Liver (tissue), 9 donors: ENCODE measurements around the gene HIPK2. TPM values are rescaled to one million over a fixed set of nuclear protein-coding genes. Genes with fewer than 3 reads are reported as not detected.
A peak's percentile ranks its signal among the peaks of the same experiment; 100 is the strongest.

Experiments used
- DNase-seq: peaks from one replicate; pipeline ENCODE4 v3.0.0-alpha.2; 2017; ENCODE audit warnings: low spot score
- H3K27ac ChIP-seq, 2 donors: one replicate each; pipeline ENCODE4 v1.7.0; 2013; ENCODE audit warnings: inconsistent platforms in 2 of 2, low read length in 2 of 2, control low read depth in 1 of 2, low read depth in 1 of 2, mild to moderate bottlenecking in 1 of 2
- H3K27me3 ChIP-seq, 4 donors: one replicate each; pipeline versions ENCODE4 v1.6.1 to v1.7.0; 2013; ENCODE audit warnings: low read length in 3 of 4, inconsistent platforms in 1 of 4, mild to moderate bottlenecking in 1 of 4, moderate library complexity in 1 of 4; ENCODE audit not compliant: control insufficient read depth in 4 of 4, insufficient read depth in 4 of 4
- H3K36me3 ChIP-seq, 4 donors: one replicate each; pipeline versions ENCODE4 v1.6.1 to v1.7.0; 2013; ENCODE audit warnings: low read length in 3 of 4, mild to moderate bottlenecking in 3 of 4, low read depth in 1 of 4, moderate library complexity in 1 of 4; ENCODE audit not compliant: control insufficient read depth in 4 of 4, insufficient read depth in 3 of 4
- H3K4me1 ChIP-seq, 4 donors: one replicate each; pipeline versions ENCODE4 v1.6.1 to v1.7.0; 2013; ENCODE audit warnings: low read length in 3 of 4, mild to moderate bottlenecking in 3 of 4, moderate library complexity in 1 of 4; ENCODE audit not compliant: control insufficient read depth in 4 of 4, insufficient read depth in 4 of 4
- H3K4me3 ChIP-seq, 3 donors: one replicate each; pipeline versions ENCODE4 v1.6.1 to v1.7.0; 2013; ENCODE audit warnings: low read length in 3 of 3, control low read depth in 1 of 3, low read depth in 1 of 3, mild to moderate bottlenecking in 1 of 3
- H3K9ac ChIP-seq, 2 donors: one replicate each; pipeline ENCODE4 v1.7.0; 2013; ENCODE audit warnings: low read length in 2 of 2, mild to moderate bottlenecking in 2 of 2, moderate library complexity in 2 of 2, control low read depth in 1 of 2, low read depth in 1 of 2
- H3K9me3 ChIP-seq, 4 donors: one replicate each; pipeline versions ENCODE4 v1.6.1 to v1.7.0; 2013; ENCODE audit warnings: low read length in 3 of 4; ENCODE audit not compliant: control insufficient read depth in 4 of 4
- CTCF ChIP-seq: fragments of 150-350 bp; IDR thresholded peaks from 2 replicates; pipeline ENCODE4 v1.5.1; 2017; ENCODE audit warnings: improper control_type of control experiment, low read depth, low read length; ENCODE audit not compliant: missing input control
- EGR1 ChIP-seq, 2 donors: IDR thresholded peaks; 2 replicates each; pipeline ENCODE4 v1.6.1; 2016 to 2018; ENCODE audit warnings: antibody characterized with exemption in 2 of 2, low read depth in 2 of 2
- FOXA2 ChIP-seq: IDR thresholded peaks from 2 replicates; pipeline ENCODE4 v1.6.1; 2016; ENCODE audit warnings: antibody characterized with exemption
- GABPA ChIP-seq, 2 donors: IDR thresholded peaks in 1 of 2; conservative IDR thresholded peaks in 1 of 2; 2 replicates each; pipeline ENCODE4 v1.6.1; 2016; ENCODE audit warnings: antibody characterized with exemption in 2 of 2, mild to moderate bottlenecking in 1 of 2, moderate library complexity in 1 of 2
- HNF4A ChIP-seq, 2 donors: conservative IDR thresholded peaks; 2 replicates each; pipeline ENCODE4 v1.6.1; 2016; ENCODE audit warnings: antibody characterized with exemption in 2 of 2, mild to moderate bottlenecking in 2 of 2
- NR2F2 ChIP-seq: IDR thresholded peaks from 2 replicates; pipeline ENCODE4 v1.6.1; 2016; ENCODE audit warnings: antibody characterized with exemption
- RAD21 ChIP-seq, 2 donors: IDR thresholded peaks; 2 replicates each; pipeline ENCODE4 v1.6.1; 2016; ENCODE audit warnings: antibody characterized with exemption in 2 of 2, mild to moderate bottlenecking in 2 of 2
- REST ChIP-seq: IDR thresholded peaks from 2 replicates; pipeline ENCODE4 v1.6.1; 2016; ENCODE audit warnings: antibody characterized with exemption, mild to moderate bottlenecking
- RXRA ChIP-seq, 2 donors: IDR thresholded peaks; 2 replicates each; pipeline ENCODE4 v1.6.1; 2017 to 2018; ENCODE audit warnings: antibody characterized with exemption in 2 of 2, mild to moderate bottlenecking in 1 of 2
- YY1 ChIP-seq: IDR thresholded peaks from 2 replicates; pipeline ENCODE4 v1.6.1; 2016; ENCODE audit warnings: antibody characterized with exemption, mild to moderate bottlenecking
- ZBTB33 ChIP-seq: IDR thresholded peaks from 2 replicates; pipeline ENCODE4 v1.6.1; 2016; ENCODE audit warnings: antibody characterized with exemption
- WGBS: extraction: QIAGEN DNeasy Blood & Tissue Kit; methylation state at CpG from one replicate; pipeline ENCODE4 v1.1.7; 2013; 5-methylcytosine and 5-hydroxymethylcytosine counted together
- polyA plus RNA-seq, 2 donors: library from polyadenylated mRNA; stranded (reverse) in 1 of 2; unstranded in 1 of 2; fragments of 200-250 nt in 1 of 2; fragments of >200 nt in 1 of 2; fragmentation: Nextera tagmentation in 1 of 2; extraction: Ambion mirVana in 1 of 2; gene quantifications; one replicate each; pipeline versions ENCODE4 v1.2.1 to v1.2.3, GENCODE V29; 2013 to 2015
- total RNA-seq, 2 donors: library from RNA; depleted of rRNA; stranded (reverse); fragments of >200 nt; gene quantifications; one replicate each; pipeline ENCODE4 v1.2.3, GENCODE V29; 2014
- TF ChIP-seq, protein P1 (sequence below): IDR thresholded peaks from 2 replicates; pipeline ENCODE4 v1.6.1; 2016; ENCODE audit warnings: antibody characterized with exemption
- donor health status: healthy.
- donor health status: healthy.
- donor health status: healthy.
- donor health status: healthy.
- donor health status: healthy.

The HIPK2 gene
- total and polyA plus RNA-seq, 4 donors, result 13.1 to 48.8 (median 16.6) TPM

- H3K36me3 ChIP-seq, result peaks cover 0 to 3% (median 1%) of the 10 kb centered on the region in 4 donors
- no peaks in the 10 kb centered on the region for H3K9me3 ChIP-seq
- WGBS, result 53% methylated on average over 19 of the region's 19 CpGs
- peak; percentile 87 for DNase-seq
- peaks cover 10 to 79% (median 65%) of the 10 kb centered on the region in 4 donors for H3K4me1 ChIP-seq
- H3K9ac ChIP-seq, result no peak overlapping the region
- no peak for TF ChIP-seq GABPA (IDR thresholded peaks at IDR 0.05 in 1 of 2, conservative IDR thresholded peaks at IDR 0.05 in 1 of 2)
- peak in 1 of 2 donors; percentile 46 for TF ChIP-seq HNF4A (conservative IDR thresholded peaks at IDR 0.05)
- peak; percentile 39 to 76 for TF ChIP-seq RXRA (IDR thresholded peaks at IDR 0.05)
- TF ChIP-seq, protein P1, sequence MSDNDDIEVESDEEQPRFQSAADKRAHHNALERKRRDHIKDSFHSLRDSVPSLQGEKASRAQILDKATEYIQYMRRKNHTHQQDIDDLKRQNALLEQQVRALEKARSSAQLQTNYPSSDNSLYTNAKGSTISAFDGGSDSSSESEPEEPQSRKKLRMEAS, result no peak
- no peak for TF ChIP-seq ZBTB33
- TF ChIP-seq EGR1 (IDR thresholded peaks at IDR 0.05; ENCODE audit: low read depth in 2 of 2), result no peak
- no peak for TF ChIP-seq FOXA2
- TF ChIP-seq NR2F2, result no peak
- no peak for TF ChIP-seq REST
- peak; percentile 91 for TF ChIP-seq CTCF
- TF ChIP-seq YY1, result peak; percentile 54
- peak; percentile 98 for TF ChIP-seq RAD21 (IDR thresholded peaks at IDR 0.05)
- no peak overlapping the region for H3K4me3 ChIP-seq
- no peaks in the 10 kb centered on the region for H3K27me3 ChIP-seq
- H3K27ac ChIP-seq, result peak overlapping the region in 1 of 2 donors; percentile 15
These were observed 131.9 kb downstream of the HIPK2 start for GRCh38 chr7:139645572-139646523.
